NB4 (cell line): Measurements from ENCODE around the gene NPR3.
"Not testable (repeated sequence)": the region's sequence is repeated elsewhere in the genome, so short reads cannot be mapped to it uniquely, and the experiment has no call there.

Source experiments
- MYC ChIP-seq: IDR thresholded peaks from 2 replicates; pipeline ENCODE4 v1.6.1; 2011; ENCODE audit warnings: low read depth, low read length
- POLR2A ChIP-seq: IDR thresholded peaks from 2 replicates; pipeline ENCODE4 v1.6.1; 2011; ENCODE audit warnings: mild to moderate bottlenecking; ENCODE audit not compliant: insufficient read length; ENCODE audit errors: extremely low read depth
- TF ChIP-seq, protein P1 (sequence below): IDR thresholded peaks from one replicate; pipeline ENCODE4 v1.5.1; 2012; ENCODE audit warnings: low read depth, low read length
- TF ChIP-seq, protein P2 (sequence below): IDR thresholded peaks from 2 replicates; pipeline ENCODE4 v1.6.1; 2011; ENCODE audit warnings: low read depth, low read length

DNA sequence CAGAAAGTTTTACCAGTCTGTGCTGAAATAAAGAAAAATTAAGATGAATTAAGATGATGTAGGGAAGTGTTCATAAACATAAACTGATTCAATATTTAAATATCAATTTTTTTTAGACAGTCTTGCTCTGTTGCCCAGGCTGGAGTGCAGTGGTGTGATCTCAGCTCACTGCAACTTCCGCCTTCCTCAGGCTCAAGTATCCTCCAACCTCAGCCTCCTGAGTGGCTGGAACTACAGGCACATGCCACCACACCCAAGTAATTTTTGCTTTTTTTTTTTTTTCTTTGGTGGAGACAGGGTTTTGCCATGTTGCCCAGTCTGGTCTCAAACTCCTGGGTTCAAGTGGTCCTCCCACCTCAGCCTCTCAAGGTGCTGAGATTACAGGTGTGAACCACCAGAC lies 94.3 kb downstream of the NPR3 start:
- TF ChIP-seq, protein P1, sequence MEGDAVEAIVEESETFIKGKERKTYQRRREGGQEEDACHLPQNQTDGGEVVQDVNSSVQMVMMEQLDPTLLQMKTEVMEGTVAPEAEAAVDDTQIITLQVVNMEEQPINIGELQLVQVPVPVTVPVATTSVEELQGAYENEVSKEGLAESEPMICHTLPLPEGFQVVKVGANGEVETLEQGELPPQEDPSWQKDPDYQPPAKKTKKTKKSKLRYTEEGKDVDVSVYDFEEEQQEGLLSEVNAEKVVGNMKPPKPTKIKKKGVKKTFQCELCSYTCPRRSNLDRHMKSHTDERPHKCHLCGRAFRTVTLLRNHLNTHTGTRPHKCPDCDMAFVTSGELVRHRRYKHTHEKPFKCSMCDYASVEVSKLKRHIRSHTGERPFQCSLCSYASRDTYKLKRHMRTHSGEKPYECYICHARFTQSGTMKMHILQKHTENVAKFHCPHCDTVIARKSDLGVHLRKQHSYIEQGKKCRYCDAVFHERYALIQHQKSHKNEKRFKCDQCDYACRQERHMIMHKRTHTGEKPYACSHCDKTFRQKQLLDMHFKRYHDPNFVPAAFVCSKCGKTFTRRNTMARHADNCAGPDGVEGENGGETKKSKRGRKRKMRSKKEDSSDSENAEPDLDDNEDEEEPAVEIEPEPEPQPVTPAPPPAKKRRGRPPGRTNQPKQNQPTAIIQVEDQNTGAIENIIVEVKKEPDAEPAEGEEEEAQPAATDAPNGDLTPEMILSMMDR, result not testable (repeated sequence)
- TF ChIP-seq POLR2A, MYC: not testable (repeated sequence)
- TF ChIP-seq, protein P2, sequence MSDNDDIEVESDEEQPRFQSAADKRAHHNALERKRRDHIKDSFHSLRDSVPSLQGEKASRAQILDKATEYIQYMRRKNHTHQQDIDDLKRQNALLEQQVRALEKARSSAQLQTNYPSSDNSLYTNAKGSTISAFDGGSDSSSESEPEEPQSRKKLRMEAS, result not testable (repeated sequence)
